Stimulated activated CD4-positive, alpha-beta T cell treated with anti-CD3 and anti-CD28 coated beads, Interleukin-15, amount 100 ng/mL, for 48 hours (primary cell): ENCODE data around the gene NXNL2.

Source experiments
- DNase-seq, 2 donors: peaks; one replicate each; pipeline ENCODE4 v3.0.0-alpha.2; 2020; ENCODE audit warnings: low read depth in 2 of 2

Gene NXNL2

GRCh38 chr9:88534456-88535225 is at the start of gene NXNL2:
Gene NXNL2, plus strand, starts transcription at chr9:88535178. Its CDS starts 257 bp downstream, at chr9:88535435.
- DNase-seq, result no peak

GRCh38 chr9:88488166-88488565 is 46.8 kb upstream of the NXNL2 start:
- no peak for DNase-seq

GRCh38 chr9:88494983-88495721 is 39.8 kb upstream of the NXNL2 start:
- DNase-seq, result no peak

GRCh38 chr9:88497224-88497623 is 37.8 kb upstream of the NXNL2 start:
- DNase-seq, result no peak

- DNase-seq, result no peak
Observed at GRCh38 chr9:88498880-88499279, 36.1 kb upstream of the NXNL2 start.

- DNase-seq, result no peak
Observed at GRCh38 chr9:88501086-88501485, 33.9 kb upstream of the NXNL2 start.

- no peak for DNase-seq
Observed at GRCh38 chr9:88502552-88503034, 32.4 kb upstream of the NXNL2 start.

GRCh38 chr9:88503081-88503844 is 31.7 kb upstream of the NXNL2 start:
- DNase-seq, result no peak

- no peak for DNase-seq
Observed at GRCh38 chr9:88503845-88504764, 30.9 kb upstream of the NXNL2 start.

- DNase-seq, result no peak
Observed at GRCh38 chr9:88508326-88508725, 26.7 kb upstream of the NXNL2 start.

- DNase-seq, result no peak
Observed at GRCh38 chr9:88511906-88512305, 23.1 kb upstream of the NXNL2 start.

GRCh38 chr9:88514247-88514646 is 20.7 kb upstream of the NXNL2 start:
- no peak for DNase-seq

GRCh38 chr9:88521308-88521707 is 13.7 kb upstream of the NXNL2 start:
- no peak for DNase-seq

GRCh38 chr9:88522360-88522759 is 12.6 kb upstream of the NXNL2 start:
- no peak for DNase-seq

GRCh38 chr9:88523056-88523455 is 11.9 kb upstream of the NXNL2 start:
- no peak for DNase-seq

GRCh38 chr9:88524911-88525310 is 10.1 kb upstream of the NXNL2 start:
- no peak for DNase-seq

GRCh38 chr9:88527618-88528017 is 7.4 kb upstream of the NXNL2 start:
- DNase-seq, result no peak

- no peak for DNase-seq
Observed at GRCh38 chr9:88528080-88528790, 6.7 kb upstream of the NXNL2 start.

GRCh38 chr9:88529496-88529895 is 5.5 kb upstream of the NXNL2 start:
- no peak for DNase-seq

GRCh38 chr9:88530051-88530450 is 4.9 kb upstream of the NXNL2 start:
- no peak for DNase-seq
